ENCODE results near the gene ANKRD44. TPM values are rescaled to one million over a fixed set of nuclear protein-coding genes. Genes with fewer than 3 reads are reported as not detected.

The ANKRD44 gene
- total RNA-seq, 1 experiment from 2014 or later = 7.8 TPM

DNA sequence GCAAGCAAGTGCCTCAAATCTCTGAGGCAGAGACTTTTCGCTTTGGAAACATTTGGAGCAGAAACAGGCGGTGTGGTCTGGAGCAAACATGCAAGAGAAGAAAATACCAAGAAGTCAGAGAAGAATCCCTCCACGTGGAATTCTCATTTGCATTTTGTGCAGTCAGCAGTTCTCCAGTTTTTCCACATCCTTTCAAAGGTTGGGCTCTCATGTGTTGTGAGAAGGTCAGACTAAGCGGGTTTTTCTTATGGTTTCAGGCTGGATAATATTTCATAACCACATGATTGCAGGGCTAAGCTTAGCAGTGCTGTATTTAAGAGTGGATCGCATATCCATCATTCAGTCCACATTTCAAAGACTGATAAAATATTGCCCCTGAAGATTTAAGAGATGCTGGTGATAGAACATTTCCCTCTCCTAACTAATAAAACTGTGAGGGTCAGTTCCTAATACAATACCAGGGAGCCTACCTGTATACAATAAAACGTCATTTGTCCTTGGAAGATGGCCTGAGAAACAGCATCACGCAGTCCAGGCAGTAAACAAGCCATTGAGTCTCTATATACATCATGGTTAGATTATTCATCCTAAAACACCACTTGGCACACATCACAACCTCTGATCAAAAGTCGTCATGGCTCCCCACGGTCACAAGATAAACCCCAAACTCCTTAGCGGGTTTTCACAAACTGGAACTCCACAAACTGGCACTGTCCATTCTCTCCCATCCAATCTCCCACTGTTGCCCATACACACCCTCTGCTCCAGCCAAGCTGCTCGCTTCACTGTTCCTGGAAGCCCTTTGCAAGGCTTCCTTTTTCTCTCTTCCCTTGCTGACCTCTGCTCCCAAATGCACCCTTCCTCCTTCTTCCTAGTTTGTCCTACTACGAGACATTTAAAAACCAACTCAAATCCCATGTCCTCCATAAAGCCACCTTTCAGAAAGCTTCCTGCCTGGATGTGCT, 31.5 kb downstream of the ANKRD44 start:
- CTCF ChIA-PET = no interaction called here
- DNase-seq (ENCODE audit: low read depth, low spot score) (no peak), ATAC-seq (peak; percentile 60; the same call in 1 of the 2 replicates)
- Histone ChIP-seq H3K27me3 (ENCODE audit: control insufficient read depth, insufficient read depth, low read length) (no peaks in the 10 kb centered on the region), H3K9me3 (ENCODE audit: control insufficient read depth, insufficient read depth, low read depth, low read length) (no peaks in the 10 kb centered on the region), H3K4me3 (ENCODE audit: low read depth in 2 of 2, low read length in 2 of 2) (no peak overlapping the region), H3K4me1 (ENCODE audit: control insufficient read depth, insufficient read depth, low read length) (peaks cover 2% of the 10 kb centered on the region; the same call in 1 of the 2 replicates), H3K36me3 (ENCODE audit: control insufficient read depth, insufficient read depth, low read length) (no peaks in the 10 kb centered on the region), H3K27ac (ENCODE audit: low read length) (no peak overlapping the region)
- POLR2A ChIA-PET = no interaction called here
- TF ChIP-seq POLR2AphosphoS5 (IDR thresholded peaks at IDR 0.05; ENCODE audit: low read depth, low read length) = no peak
- TF ChIP-seq, protein P1, sequence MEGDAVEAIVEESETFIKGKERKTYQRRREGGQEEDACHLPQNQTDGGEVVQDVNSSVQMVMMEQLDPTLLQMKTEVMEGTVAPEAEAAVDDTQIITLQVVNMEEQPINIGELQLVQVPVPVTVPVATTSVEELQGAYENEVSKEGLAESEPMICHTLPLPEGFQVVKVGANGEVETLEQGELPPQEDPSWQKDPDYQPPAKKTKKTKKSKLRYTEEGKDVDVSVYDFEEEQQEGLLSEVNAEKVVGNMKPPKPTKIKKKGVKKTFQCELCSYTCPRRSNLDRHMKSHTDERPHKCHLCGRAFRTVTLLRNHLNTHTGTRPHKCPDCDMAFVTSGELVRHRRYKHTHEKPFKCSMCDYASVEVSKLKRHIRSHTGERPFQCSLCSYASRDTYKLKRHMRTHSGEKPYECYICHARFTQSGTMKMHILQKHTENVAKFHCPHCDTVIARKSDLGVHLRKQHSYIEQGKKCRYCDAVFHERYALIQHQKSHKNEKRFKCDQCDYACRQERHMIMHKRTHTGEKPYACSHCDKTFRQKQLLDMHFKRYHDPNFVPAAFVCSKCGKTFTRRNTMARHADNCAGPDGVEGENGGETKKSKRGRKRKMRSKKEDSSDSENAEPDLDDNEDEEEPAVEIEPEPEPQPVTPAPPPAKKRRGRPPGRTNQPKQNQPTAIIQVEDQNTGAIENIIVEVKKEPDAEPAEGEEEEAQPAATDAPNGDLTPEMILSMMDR (IDR thresholded peaks at IDR 0.05) = no peak
- no peak for TF ChIP-seq TCF7L2 (IDR thresholded peaks at IDR 0.05; ENCODE audit: low read depth, low read length)
- TF ChIP-seq, protein P2, sequence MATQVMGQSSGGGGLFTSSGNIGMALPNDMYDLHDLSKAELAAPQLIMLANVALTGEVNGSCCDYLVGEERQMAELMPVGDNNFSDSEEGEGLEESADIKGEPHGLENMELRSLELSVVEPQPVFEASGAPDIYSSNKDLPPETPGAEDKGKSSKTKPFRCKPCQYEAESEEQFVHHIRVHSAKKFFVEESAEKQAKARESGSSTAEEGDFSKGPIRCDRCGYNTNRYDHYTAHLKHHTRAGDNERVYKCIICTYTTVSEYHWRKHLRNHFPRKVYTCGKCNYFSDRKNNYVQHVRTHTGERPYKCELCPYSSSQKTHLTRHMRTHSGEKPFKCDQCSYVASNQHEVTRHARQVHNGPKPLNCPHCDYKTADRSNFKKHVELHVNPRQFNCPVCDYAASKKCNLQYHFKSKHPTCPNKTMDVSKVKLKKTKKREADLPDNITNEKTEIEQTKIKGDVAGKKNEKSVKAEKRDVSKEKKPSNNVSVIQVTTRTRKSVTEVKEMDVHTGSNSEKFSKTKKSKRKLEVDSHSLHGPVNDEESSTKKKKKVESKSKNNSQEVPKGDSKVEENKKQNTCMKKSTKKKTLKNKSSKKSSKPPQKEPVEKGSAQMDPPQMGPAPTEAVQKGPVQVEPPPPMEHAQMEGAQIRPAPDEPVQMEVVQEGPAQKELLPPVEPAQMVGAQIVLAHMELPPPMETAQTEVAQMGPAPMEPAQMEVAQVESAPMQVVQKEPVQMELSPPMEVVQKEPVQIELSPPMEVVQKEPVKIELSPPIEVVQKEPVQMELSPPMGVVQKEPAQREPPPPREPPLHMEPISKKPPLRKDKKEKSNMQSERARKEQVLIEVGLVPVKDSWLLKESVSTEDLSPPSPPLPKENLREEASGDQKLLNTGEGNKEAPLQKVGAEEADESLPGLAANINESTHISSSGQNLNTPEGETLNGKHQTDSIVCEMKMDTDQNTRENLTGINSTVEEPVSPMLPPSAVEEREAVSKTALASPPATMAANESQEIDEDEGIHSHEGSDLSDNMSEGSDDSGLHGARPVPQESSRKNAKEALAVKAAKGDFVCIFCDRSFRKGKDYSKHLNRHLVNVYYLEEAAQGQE (IDR thresholded peaks at IDR 0.05; ENCODE audit: insufficient read depth in 1 of 2, low read depth in 2 of 2, low read length in 1 of 2) = no peak
- TF ChIP-seq SIN3A (IDR thresholded peaks at IDR 0.05; ENCODE audit: borderline replicate concordance, insufficient read depth, low read depth, low read length) = no peak
- intact Hi-C loops (cut with micrococcal nuclease; ENCODE audit: unreplicated experiment) = no loop called here
- in situ Hi-C loops (cut with HindIII; ENCODE audit: low pct_unique_long_range_greater_than_20kb, low sequenced_read_pairs) = no loop called here
- BruUV-seq (replicated peaks) = no TSS peak

DNA sequence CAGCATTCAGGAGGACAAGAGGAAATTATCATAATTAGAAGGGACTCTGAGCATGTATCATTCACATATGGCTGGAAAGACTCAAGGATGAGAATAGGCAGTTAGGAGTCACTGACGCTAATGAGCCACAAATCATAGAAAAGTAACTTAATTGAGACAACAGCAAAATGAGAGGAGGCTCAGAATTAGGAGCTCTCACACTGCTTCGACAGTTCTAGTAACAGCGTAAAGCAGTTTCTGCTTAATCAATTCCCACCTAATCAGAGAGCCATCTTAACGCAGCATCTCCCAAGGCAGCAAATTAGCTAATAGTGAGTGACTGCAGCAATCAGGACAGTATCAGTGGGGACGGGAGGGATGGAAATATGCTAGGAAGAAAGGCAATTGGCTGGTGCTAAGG, 32.8 kb downstream of the ANKRD44 start:
- CTCF ChIA-PET = no interaction called here

More for the DNA sequence above, 32.8 kb downstream of the ANKRD44 start:
- in situ Hi-C loops (cut with HindIII; ENCODE audit: low pct_unique_long_range_greater_than_20kb, low sequenced_read_pairs) = no loop called here
- TF ChIP-seq, protein P1 (IDR thresholded peaks at IDR 0.05) = no peak
- TF ChIP-seq, protein P2 (IDR thresholded peaks at IDR 0.05; ENCODE audit: insufficient read depth in 1 of 2, low read depth in 2 of 2, low read length in 1 of 2) = no peak
- TF ChIP-seq POLR2AphosphoS5 (IDR thresholded peaks at IDR 0.05; ENCODE audit: low read depth, low read length) (no peak), TCF7L2 (IDR thresholded peaks at IDR 0.05; ENCODE audit: low read depth, low read length) (no peak), SIN3A (IDR thresholded peaks at IDR 0.05; ENCODE audit: borderline replicate concordance, insufficient read depth, low read depth, low read length) (no peak)
- no TSS peak for BruUV-seq (replicated peaks)
- Histone ChIP-seq H3K27ac (ENCODE audit: low read length) (no peak overlapping the region), H3K9me3 (ENCODE audit: control insufficient read depth, insufficient read depth, low read depth, low read length) (no peaks in the 10 kb centered on the region), H3K36me3 (ENCODE audit: control insufficient read depth, insufficient read depth, low read length) (no peaks in the 10 kb centered on the region), H3K4me1 (ENCODE audit: control insufficient read depth, insufficient read depth, low read length) (no peaks in the 10 kb centered on the region; the same call in 1 of the 2 replicates), H3K4me3 (ENCODE audit: low read depth in 2 of 2, low read length in 2 of 2) (no peak overlapping the region), H3K27me3 (ENCODE audit: control insufficient read depth, insufficient read depth, low read length) (no peaks in the 10 kb centered on the region)
- ATAC-seq (no peak), DNase-seq (ENCODE audit: low read depth, low spot score) (no peak)
- POLR2A ChIA-PET = interaction anchor here (0.6 kb wide), 2 partner anchors 11 to 44 kb away, joined by 4 read pairs; no protein-coding TSS in a partner anchor
- intact Hi-C loops (cut with micrococcal nuclease; ENCODE audit: unreplicated experiment) = no loop called here
